GM21360 (cell line): ENCODE data around the gene ADAMTS19.
"Not testable (repeated sequence)": the region's sequence is repeated elsewhere in the genome, so short reads cannot be mapped to it uniquely, and the experiment has no call there.

Experiments used
- ATAC-seq: cut with Tn5 transposase; IDR thresholded peaks from one replicate; pipeline ENCODE4 v1.9.1; 2021; ENCODE audit warnings: mild to moderate bottlenecking, moderate library complexity; ENCODE audit not compliant: unreplicated experiment

The ADAMTS19 gene

GRCh38 chr5:129563585-129563984, 103.5 kb downstream of the ADAMTS19 start:
- ATAC-seq = no peak

- ATAC-seq = no peak
These were observed 109.2 kb downstream of the ADAMTS19 start for GRCh38 chr5:129569295-129569694.

GRCh38 chr5:129572060-129572459, 112.0 kb downstream of the ADAMTS19 start:
- no peak for ATAC-seq

- ATAC-seq = not testable (repeated sequence)
These were observed 124.4 kb downstream of the ADAMTS19 start for GRCh38 chr5:129584496-129584895.

GRCh38 chr5:129591508-129592160, 131.5 kb downstream of the ADAMTS19 start:
- no peak for ATAC-seq

GRCh38 chr5:129593525-129593924, 133.4 kb downstream of the ADAMTS19 start:
- ATAC-seq = no peak

- ATAC-seq = no peak
These were observed 141.5 kb downstream of the ADAMTS19 start for GRCh38 chr5:129601576-129601975.

- no peak for ATAC-seq
These were observed 148.3 kb downstream of the ADAMTS19 start for GRCh38 chr5:129608350-129608749.

- no peak for ATAC-seq
These were observed 149.6 kb downstream of the ADAMTS19 start for GRCh38 chr5:129609710-129610109.

GRCh38 chr5:129616517-129616916, 156.4 kb downstream of the ADAMTS19 start:
- no peak for ATAC-seq

GRCh38 chr5:129617206-129617605, 157.1 kb downstream of the ADAMTS19 start:
- ATAC-seq = no peak

GRCh38 chr5:129619782-129620181, 159.7 kb downstream of the ADAMTS19 start:
- ATAC-seq = no peak

GRCh38 chr5:129622531-129622930, 162.4 kb downstream of the ADAMTS19 start:
- ATAC-seq = no peak

- no peak for ATAC-seq
These were observed 169.5 kb downstream of the ADAMTS19 start for GRCh38 chr5:129629575-129629974.

- no peak for ATAC-seq
These were observed 170.0 kb downstream of the ADAMTS19 start for GRCh38 chr5:129630101-129630500.

- ATAC-seq = no peak
These were observed 171.9 kb downstream of the ADAMTS19 start for GRCh38 chr5:129631961-129632360.

GRCh38 chr5:129637501-129637900, 177.4 kb downstream of the ADAMTS19 start:
- ATAC-seq = not testable (repeated sequence)

- no peak for ATAC-seq
These were observed 179.2 kb downstream of the ADAMTS19 start for GRCh38 chr5:129639331-129639730.

GRCh38 chr5:129652349-129653056, 192.4 kb downstream of the ADAMTS19 start:
- no peak for ATAC-seq

- ATAC-seq = no peak
These were observed 192.9 kb downstream of the ADAMTS19 start for GRCh38 chr5:129653057-129653375.

- no peak for ATAC-seq
These were observed 193.3 kb downstream of the ADAMTS19 start for GRCh38 chr5:129653442-129653841.

- ATAC-seq = no peak
These were observed 196.9 kb downstream of the ADAMTS19 start for GRCh38 chr5:129656952-129657351.

- no peak for ATAC-seq
These were observed 198.7 kb downstream of the ADAMTS19 start for GRCh38 chr5:129658801-129659200.
